ENCODE measurements around the gene DNAJC28.

- peak; percentile 49 for TF ChIP-seq CTCF (IDR thresholded peaks at IDR 0.05; ENCODE audit: low read depth, low read length, missing input control)
- peak; percentile 46 to 61 for TF ChIP-seq RAD21 (IDR thresholded peaks at IDR 0.05)
- no peak for TF ChIP-seq ZBTB33 (IDR thresholded peaks at IDR 0.05)
- no peak for TF ChIP-seq MAX (IDR thresholded peaks at IDR 0.05)
- TF ChIP-seq YY1 (IDR thresholded peaks at IDR 0.05), result peak; percentile 66
- TF ChIP-seq REST (IDR thresholded peaks at IDR 0.05), result peak; percentile 92
- TF ChIP-seq EGR1 (IDR thresholded peaks at IDR 0.05; ENCODE audit: low read depth in 2 of 2), result peak; percentile 89 to 93
- peak; percentile 44 for TF ChIP-seq SP1 (IDR thresholded peaks at IDR 0.05)
- no peak for TF ChIP-seq JUND (IDR thresholded peaks at IDR 0.05)
- TF ChIP-seq ATF3 (IDR thresholded peaks at IDR 0.05), result no peak
- TF ChIP-seq TAF1 (conservative IDR thresholded peaks at IDR 0.05), result peak; percentile 90
Observed at GRCh38 chr21:33479679-33480480, 11.6 kb downstream of the DNAJC28 start, which contains the start of gene TMEM50B.
